GM20000 (cell line): ENCODE data around the gene RGS8.

Source experiments
- DNase-seq: peaks from one replicate; pipeline ENCODE4 v3.0.0; 2012; ENCODE audit warnings: low spot score
- TF ChIP-seq, protein P1 (sequence below): IDR thresholded peaks from 2 replicates; pipeline ENCODE4 v1.5.1; 2012; ENCODE audit warnings: mild to moderate bottlenecking, control low read depth; ENCODE audit errors: extremely low read depth, missing control alignments

Gene RGS8

DNA sequence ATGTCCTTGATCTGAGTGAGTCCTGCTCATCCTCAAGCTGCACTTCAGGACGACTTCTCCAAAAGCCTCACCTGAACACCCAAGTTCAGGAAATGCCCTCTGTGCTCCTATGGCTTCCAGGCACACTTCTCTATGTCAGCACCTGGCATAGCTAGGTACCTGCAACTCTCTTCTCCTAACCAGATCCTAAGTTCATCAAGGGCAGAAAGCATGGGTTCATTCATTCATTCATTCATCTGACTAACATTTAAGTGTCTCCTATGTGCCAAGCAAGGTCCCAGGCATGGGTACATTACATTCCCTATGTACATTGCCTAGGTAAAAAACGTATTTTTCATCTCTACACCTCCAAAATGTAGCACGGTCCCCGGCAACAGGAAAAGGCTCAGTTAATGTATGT lies 4.0 kb downstream of the RGS8 start:
- TF ChIP-seq, protein P1, sequence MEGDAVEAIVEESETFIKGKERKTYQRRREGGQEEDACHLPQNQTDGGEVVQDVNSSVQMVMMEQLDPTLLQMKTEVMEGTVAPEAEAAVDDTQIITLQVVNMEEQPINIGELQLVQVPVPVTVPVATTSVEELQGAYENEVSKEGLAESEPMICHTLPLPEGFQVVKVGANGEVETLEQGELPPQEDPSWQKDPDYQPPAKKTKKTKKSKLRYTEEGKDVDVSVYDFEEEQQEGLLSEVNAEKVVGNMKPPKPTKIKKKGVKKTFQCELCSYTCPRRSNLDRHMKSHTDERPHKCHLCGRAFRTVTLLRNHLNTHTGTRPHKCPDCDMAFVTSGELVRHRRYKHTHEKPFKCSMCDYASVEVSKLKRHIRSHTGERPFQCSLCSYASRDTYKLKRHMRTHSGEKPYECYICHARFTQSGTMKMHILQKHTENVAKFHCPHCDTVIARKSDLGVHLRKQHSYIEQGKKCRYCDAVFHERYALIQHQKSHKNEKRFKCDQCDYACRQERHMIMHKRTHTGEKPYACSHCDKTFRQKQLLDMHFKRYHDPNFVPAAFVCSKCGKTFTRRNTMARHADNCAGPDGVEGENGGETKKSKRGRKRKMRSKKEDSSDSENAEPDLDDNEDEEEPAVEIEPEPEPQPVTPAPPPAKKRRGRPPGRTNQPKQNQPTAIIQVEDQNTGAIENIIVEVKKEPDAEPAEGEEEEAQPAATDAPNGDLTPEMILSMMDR: no peak

DNA sequence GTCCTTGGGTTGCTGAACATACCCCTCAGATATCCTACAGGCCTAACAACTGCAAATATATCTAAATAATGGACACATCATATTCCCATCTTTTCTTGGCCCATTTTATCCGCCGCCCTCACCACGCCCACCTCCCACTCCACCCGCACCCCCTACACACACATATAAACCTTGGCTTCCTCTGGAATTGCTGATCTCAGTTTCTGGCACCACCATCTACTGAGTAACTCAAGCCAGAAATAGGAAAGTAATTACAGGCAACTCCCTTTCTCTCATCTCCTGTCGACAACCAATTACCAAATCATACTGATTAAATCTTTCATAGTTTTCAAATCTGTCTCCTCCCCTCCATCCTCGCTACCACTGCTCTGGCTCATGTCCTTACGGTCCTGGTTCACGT lies 4.7 kb downstream of the RGS8 start:
- TF ChIP-seq, protein P1: no peak
- DNase-seq: no peak

More for the DNA sequence above, 4.0 kb downstream of the RGS8 start:
- DNase-seq: no peak

DNA sequence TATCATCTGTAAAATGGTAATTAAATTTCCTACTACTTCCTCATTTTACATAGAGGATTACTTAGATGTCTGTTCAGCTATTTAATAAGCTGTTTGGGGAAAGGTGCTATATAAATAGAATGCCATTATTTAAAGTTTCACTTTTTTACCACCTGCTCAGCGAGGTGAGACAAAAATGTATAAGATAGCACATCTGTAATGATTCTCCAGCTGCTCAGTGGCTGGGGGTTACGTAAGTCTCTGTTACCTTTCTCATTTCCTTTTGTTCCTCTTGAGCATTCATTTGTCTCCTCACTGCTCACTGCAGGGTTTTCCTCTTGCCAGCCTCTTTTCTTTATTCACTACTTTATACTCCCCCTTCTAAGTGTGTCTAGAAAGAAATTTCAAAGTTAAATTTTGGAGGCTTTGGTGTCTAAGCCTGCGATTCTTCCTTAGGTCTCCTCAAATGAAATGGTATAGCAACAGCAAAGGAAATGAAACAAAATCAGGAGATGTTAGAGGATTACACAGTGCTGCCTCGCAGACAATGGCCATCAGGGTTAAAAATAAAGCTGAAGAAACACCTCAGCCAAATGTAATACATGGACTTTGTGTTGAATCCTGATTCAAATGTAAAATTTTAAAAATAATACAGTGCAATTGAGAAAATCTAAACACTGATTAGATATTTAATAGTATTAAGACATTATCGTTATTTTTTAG lies 6.8 kb downstream of the RGS8 start:
- peak; percentile 67 for DNase-seq
- TF ChIP-seq, protein P1: no peak

DNA sequence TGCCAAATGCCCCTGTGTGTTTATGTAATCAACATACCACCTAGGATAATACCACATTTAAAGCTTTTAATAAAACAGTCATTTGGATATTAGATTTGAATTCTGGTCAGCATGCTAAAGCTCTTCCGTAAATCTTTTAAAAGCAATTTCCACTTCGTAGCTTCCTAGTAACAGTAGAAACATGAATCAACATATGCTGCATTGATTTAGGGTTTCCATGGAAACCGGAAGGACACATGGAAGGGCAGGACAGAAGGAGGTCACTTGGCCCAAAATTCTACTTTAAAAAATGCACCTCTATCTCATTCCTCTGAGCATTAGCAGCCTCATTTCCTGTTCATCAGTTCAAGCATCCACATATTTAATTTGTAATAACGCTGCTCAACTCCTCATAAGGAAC lies 8.1 kb downstream of the RGS8 start:
- TF ChIP-seq, protein P1: no peak

DNA sequence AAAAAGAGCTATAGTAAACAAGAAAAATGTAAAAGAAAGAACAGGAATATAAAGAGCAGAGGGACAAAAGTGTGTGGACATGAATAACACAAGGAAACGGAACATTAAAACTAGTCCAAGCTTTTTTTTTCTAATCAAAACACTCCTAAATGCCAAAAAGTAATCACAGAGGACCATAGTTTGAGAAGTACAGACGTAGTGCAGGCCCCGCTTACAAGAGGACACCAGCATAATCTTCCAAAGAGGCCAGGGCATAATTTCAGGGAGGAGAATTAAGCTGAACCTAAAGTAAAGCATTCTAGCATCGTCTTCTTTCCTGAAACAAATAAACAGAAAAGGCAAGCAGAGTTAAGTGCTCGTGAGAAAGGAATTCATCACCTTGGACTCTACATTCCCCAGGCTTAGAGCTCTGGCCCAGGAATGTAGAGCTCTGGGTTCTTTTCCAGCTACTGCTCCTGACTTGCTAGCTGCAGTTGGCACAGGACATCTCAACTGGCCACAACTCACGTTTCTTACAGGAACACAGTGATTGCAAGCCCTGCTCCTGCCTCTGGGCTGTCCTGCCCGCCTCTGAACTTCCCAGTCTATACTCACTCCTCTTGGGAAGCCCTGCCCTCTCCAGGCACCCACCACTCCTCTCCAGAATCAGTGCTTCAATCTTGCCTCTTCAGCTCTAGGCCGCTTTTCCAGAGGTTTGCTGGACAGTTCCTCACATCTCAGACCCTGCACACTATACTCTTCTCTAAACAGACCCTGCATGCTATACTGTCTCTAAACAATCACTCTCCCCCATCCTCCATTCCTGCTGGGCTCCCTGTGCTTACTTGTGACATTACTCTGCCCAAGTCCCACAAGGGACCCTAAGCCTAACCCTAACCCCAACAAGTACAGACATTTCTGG lies 9.8 kb downstream of the RGS8 start:
- no peak for DNase-seq
- TF ChIP-seq, protein P1: no peak

More for the DNA sequence above, 8.1 kb downstream of the RGS8 start:
- no peak for DNase-seq

DNA sequence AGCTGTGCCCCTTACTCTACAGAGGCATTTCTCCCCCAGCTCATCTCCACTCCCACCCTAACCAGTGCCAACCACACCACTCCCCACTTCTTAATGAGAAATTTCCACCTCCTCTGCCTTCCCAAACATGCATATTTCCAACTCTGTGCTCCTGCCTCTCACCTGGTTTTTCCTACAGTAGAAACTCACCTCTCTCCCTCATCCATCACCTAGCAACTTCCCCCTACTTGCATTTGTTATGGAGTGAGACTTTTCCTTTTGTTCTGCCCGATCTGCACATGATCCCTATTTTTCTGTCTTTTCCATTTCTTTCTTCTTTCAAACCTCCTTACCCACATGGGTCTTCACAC lies 11.9 kb downstream of the RGS8 start:
- TF ChIP-seq, protein P1: no peak
- no peak for DNase-seq

DNA sequence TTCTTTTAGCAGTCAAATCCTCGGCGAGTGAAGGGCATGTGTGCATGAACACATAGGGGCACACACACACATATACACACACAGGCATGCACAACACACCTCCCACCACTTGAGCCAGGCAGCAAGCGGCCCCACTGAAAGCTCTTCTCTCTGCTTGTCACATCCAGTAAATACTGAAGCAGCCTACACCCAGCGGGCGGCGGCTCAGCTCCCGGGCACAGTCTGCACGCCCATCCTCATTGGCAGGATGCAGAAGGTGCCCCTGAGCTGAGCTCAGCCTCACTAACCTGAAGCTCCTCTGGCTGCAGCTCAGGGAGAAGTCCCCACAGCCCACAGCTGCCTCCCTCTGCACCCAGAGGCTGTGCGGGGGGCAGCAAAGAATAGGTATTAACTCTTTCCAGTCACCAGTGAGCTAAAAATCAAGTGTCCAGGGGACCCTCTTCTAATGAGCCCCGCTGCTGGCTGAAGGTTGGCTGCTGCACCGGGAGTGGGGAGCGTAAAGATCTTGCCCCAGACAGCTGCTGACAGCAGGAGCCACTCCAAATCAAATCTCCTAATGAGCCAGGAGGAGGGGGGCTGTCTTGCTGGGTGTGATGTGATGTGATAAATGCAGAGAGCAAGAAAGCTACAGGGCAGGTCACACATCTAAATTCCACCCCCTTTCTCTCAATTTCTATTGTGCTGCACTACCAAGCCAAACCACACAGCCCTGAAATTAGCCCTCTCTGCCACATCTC lies 12.5 kb downstream of the RGS8 start:
- no peak for DNase-seq

More for the DNA sequence above, 12.5 kb downstream of the RGS8 start:
- TF ChIP-seq, protein P1: no peak
